Stimulated activated naive CD4-positive, alpha-beta T cell (primary cell): Measurements from ENCODE around the gene GADD45G.

Experiments used
- DNase-seq, 6 experiments: peaks; one replicate each; lab custom pipeline; 2025; lab: John Stamatoyannopoulos, UW

The GADD45G gene

DNA sequence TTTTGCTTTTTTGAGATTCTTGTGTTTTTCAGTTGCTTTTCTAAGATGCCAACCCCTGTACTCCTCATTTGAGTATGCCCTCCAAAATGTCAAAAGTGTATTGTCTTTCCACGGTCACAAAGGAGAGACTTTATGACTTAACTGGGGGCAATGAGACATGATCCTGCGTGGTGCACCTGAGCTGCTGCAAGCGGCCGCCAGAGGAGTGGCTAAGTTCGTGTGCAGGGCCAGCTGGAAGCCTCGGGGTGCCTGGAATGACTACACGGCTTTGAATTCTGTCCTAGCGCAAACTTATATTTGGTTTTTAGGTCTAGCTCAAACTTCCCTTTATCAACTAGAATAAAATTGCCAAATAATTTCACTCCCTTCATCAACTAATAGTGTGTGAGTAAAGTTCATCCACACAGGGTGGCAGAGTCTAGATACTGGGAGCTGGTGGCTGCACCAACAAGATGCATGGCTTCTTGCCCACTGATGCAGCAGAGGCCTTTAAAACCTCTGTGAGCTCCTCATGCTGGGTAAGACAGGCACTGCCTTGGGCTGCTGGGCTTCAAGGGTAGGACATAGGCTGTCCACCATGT lies 4.7 kb downstream of the GADD45G start:
- DNase-seq = no peak

DNA sequence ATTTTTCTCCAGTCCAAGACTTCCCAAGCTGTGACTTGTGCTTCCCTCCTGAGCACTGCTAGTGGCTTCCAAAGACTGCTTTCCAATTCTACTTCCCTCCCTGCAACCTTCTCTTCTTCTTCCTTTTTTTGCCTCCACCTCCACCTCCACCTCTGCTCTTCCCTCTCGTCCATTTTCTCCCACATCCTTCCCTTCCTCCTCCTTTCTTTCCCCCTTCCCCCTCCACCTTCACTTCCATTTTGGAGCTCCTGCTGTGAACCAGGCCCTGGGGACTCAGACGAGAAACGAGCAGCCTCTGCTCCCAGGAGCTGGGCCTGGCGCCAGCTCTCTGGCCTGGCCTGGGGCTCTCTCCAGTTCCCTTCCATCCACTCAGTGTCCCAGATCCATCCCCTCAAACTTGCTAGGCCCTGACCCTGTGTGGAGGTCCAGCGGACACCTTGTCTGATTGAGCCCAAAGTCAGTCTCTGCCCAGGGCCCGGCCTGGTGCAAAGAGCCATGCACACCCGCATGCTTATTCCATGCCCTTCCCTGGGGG lies 5.6 kb downstream of the GADD45G start:
- DNase-seq = no peak

DNA sequence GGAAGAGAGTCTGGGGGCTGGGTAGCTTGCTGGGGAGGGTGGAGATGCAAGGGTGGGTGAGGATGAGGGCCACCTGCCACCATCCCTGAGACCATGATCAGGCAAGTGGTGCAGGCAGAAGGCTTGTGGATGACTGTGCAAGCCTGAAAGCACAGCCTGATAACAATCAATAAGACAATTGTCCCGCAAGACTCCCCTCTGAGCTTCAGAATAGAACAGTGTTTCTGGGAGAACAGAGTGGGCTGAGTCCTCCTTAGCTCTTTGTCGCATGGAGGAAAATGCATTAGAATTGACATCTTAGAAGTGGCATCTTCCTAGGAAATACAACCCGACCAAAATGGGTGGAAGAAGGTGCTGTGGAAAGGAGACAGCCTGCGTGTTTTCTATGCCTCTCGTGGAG lies 6.6 kb downstream of the GADD45G start:
- no peak for DNase-seq

- DNase-seq = no peak
Observed at GRCh38 chr9:89612566-89613278, 7.9 kb downstream of the GADD45G start.

DNA sequence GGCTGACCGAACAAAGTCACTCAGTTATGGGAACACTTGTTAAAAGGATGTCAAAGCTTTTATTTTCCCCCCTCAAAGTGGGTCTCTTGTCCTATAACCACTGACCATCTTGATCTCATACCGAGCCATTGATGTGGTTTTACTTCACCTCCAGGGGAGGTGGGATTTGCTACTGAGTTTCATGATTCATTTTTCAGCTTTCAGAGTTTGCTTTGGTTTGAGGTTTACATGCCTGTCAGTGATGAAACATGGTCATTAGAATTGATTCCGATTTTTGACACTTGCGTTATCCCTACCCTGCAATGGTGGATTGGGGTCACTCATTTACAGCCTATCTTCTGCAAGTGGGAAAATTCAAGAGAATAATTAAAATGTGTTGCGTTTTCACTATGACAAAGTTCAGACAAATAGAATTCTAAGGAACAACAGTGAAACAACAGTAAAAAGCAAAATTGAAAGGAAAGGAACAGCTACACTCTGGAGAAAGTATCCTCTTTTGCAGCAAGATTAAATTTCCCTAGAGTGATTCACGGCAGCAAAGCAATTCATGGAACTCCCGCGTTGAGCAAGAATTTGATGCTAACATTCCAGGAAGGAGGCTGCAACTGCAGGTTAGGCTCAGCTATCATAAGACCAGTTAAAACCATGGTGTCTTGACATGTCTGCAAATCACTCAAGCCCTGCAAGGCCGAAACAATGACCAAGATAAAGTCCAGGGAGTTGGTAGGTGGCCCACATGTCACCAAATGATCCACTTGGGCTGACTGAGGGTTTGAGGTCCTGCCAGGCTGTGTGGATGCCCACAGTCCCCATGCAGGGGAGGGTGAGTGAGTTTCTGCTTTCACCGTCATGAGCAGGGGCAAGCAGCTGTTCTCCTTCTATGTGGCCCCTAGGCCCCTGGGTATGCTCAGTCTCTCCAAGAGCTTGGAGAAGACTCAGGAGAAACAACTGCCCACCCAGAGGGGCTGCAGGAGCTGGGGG lies 9.4 kb downstream of the GADD45G start:
- no peak for DNase-seq

GRCh38 chr9:89615661-89616060 lies 10.8 kb downstream of the GADD45G start:
- DNase-seq = no peak

DNA sequence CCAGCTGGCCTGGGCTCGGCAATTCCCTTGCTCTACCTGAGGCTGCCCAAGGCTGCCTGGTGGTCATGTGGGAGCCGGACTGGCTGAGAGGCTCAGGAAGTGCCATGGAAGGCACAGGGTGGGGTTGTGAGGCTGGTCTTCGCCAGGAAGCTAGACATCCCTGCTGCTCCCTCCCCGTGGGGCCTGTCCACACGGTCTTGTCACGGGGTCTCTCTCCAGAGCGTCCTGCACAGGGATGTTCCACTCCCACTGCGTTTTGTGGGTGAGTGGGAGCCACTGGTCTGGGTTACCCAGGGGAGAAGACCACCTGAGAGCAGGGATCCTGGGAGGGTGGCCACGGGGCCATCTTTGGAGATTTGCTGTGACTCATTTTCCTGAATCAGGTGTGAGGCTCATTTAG lies 11.6 kb downstream of the GADD45G start:
- no peak for DNase-seq

GRCh38 chr9:89617978-89618377 lies 13.2 kb downstream of the GADD45G start:
- DNase-seq = no peak

DNA sequence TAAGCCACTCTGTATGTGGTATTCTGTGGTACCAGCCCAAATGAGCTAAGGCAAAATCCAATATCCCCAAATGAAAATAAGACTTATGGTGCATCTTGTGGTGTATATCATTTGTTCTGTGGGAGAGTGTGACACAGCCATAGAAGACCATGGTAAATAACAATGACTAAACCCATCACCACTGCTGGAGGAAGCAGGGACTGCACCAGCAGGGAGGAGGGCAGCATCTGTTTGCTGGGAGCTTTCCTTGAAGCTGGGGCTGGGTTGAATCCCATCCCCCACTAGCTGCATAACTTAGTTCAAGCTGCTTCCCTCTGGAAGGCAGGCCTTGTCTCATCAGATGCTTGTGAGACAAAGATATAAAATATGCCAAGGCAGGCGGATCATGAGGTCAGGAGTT lies 14.2 kb downstream of the GADD45G start:
- DNase-seq = no peak

GRCh38 chr9:89619424-89620138 lies 14.8 kb downstream of the GADD45G start:
- DNase-seq = no peak

DNA sequence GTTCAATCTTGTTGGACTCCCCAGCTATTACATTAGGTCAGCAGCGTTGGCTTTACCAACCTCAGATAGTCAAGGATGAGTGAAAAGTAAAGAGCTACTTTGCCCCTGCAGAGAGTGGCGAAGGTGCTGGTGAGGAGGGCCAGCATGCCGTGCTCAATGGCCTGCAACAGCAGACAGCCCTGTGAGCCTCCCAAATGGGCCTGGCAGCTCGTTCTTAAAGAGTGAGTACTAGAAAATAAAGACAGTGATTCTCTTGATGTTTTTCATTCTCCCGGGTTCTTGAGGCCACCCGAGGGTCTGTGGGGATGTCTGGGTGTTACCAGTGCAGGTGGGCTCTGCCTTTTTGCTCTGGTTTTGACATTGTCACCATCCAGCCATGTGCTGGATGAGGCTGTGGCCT lies 16.2 kb downstream of the GADD45G start:
- no peak for DNase-seq

DNA sequence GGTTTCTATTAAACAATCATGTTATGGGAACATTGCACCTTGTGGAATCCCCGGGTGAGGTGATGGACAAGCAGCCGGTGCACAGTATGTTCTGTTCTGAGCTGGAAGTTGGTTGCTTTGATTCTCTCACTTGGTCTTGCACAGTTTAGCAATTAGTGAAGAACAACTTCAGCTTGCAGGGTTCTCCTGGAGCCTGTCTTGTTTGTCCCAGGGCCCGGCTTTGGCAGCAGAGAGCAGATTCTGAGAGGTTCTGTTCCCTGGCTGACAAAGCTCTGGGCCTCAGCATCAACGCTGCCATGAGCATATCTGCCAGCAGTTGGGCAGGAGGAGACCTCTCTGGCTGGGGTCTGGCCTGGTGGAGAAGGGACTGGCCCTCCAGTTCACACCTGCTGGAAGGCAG lies 16.9 kb downstream of the GADD45G start:
- no peak for DNase-seq

- no peak for DNase-seq
Observed at GRCh38 chr9:89622933-89623861, 18.4 kb downstream of the GADD45G start.

DNA sequence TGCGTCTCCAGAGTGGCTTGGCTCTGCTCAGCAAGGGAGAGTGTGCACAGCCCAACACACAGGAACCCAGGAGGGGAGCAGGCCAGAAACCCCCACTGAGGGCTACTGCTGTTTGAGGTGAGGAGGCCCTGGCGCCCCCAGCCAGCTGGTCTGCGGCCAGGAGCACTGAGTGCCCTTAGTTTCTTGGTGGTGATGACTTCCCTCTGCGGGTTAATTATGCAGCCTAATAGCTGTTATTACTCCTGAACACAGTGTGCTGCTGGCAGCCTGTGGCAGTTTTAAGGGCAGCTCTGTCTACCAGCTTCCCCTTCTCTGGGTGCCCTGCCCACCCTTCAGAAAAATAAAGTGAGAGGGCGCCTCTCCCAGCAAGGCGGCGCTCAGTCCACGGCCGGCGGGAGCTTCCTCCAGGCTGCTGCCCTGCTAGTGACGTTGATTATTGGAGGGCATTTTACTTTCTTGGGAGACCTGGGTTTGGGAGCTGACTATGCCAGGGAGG lies 19.2 kb downstream of the GADD45G start:
- no peak for DNase-seq

GRCh38 chr9:89625721-89626687 lies 21.2 kb downstream of the GADD45G start:
- no peak for DNase-seq

GRCh38 chr9:89626741-89627265 lies 22.0 kb downstream of the GADD45G start:
- DNase-seq = no peak

DNA sequence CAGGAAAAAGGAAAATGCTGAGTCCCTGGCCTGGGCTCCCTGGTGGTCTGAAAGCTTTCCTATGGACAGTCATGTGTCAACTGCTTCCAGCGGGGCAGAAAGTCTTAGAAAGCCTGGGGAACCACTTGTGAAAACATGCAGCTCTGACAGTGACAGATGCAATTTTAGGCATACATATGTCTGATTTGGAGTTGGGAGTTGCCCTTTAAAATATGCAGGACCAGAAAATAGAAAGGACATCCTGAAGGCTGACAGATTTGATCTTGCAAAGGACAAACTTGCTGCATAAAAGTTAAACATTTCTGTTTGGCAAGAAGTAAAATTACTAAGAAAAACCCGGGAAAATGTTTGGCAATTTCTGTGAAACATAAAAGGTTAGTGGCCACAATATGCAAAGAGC lies 23.8 kb downstream of the GADD45G start:
- no peak for DNase-seq

DNA sequence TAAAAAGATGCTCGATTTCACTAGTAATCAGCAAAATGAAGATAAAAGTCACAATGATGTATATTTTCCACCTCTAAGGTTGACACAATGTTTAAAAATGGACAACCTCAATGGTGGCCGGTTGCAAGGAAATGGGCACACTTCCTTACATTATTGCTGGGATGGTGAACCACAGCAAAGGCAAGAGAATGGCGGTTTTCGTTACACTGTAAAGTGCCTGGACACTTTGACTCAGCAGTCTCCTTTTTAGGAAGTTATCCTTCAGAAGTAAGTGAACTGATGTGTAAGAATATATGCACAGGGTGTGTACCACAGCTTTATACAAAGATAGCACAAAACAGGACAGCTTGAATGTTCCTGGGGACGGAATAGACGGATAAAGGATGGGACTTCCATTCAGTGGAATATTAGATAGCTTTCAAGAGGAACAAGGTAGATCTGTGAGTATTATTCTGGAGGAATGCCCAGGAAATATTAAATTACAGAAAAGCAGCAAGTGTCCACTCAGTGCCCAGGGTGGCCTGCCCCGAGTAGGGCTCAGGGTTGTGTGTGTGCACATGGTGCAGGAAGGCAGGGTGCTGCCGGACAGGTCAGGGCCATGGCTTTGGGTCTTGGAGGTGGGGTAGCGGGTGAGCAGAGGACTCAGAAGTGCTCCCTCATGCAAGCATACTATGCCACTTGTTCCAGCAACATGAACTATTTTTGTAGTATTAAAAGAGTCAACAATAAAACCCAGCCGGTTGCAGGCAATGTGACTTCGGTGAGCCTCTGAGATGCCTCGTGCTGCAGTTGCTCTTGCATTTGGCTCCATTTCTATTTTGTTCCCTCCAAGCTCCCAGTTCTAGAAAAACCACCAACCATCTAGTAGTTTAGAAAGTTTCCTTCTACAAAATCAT lies 24.5 kb downstream of the GADD45G start:
- no peak for DNase-seq
